GM12864 (cell line): ENCODE measurements around the gene RAP1GAP2.

Experiments used
- DNase-seq: peaks from one replicate; pipeline ENCODE4 v3.0.0-alpha.2; 2011; ENCODE audit warnings: low read depth
- H3K4me3 ChIP-seq: 2 replicates; pipeline ENCODE4 v1.5.1; 2011; ENCODE audit warnings: mild to moderate bottlenecking, low read depth, low read length, control low read depth
- TF ChIP-seq, protein P1 (sequence below): IDR thresholded peaks from 2 replicates; pipeline ENCODE4 v1.5.1; 2011; ENCODE audit warnings: low read depth, mild to moderate bottlenecking, moderate library complexity, low read length, control low read depth, inconsistent platforms; ENCODE audit errors: missing control alignments

Gene RAP1GAP2

DNA sequence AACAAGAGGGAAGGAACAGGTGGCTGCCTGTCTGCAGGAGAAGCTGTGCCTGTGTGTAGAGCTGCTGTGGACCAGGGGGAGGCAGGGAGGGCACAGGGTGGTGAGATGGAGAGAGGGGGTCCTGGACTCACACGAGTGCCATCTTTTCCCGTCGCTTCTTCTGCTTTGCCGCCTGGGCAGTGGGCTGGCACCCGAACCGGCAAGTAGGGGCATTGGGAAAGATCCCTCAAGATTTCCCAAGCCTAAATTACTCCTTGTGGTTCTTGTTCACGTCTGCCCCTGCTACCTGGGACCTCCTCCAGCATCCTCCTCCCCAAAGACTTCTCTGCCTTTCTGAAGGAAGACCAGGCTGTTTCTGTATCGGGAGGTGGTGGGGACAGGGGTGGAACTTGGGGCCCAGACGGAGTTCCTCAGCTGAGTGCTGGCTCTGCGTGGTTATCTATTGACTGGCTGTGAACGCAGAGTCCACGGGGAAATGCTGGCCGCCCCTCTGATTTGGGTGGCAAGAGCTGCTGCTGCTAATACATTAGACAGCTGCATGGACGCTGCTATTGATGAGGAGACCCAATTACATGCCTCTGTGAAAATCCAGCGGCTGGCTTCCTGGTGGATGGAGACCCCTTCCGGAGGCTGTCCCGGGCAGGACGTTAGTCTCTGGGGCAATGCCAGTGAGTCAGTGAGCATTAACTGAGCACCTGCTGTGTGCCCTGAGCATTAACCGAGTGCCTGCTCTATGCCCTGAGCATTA, 152.7 kb downstream of the RAP1GAP2 start:
- TF ChIP-seq, protein P1, sequence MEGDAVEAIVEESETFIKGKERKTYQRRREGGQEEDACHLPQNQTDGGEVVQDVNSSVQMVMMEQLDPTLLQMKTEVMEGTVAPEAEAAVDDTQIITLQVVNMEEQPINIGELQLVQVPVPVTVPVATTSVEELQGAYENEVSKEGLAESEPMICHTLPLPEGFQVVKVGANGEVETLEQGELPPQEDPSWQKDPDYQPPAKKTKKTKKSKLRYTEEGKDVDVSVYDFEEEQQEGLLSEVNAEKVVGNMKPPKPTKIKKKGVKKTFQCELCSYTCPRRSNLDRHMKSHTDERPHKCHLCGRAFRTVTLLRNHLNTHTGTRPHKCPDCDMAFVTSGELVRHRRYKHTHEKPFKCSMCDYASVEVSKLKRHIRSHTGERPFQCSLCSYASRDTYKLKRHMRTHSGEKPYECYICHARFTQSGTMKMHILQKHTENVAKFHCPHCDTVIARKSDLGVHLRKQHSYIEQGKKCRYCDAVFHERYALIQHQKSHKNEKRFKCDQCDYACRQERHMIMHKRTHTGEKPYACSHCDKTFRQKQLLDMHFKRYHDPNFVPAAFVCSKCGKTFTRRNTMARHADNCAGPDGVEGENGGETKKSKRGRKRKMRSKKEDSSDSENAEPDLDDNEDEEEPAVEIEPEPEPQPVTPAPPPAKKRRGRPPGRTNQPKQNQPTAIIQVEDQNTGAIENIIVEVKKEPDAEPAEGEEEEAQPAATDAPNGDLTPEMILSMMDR: no peak
- no peak for DNase-seq
- no peak overlapping the region for H3K4me3 ChIP-seq

DNA sequence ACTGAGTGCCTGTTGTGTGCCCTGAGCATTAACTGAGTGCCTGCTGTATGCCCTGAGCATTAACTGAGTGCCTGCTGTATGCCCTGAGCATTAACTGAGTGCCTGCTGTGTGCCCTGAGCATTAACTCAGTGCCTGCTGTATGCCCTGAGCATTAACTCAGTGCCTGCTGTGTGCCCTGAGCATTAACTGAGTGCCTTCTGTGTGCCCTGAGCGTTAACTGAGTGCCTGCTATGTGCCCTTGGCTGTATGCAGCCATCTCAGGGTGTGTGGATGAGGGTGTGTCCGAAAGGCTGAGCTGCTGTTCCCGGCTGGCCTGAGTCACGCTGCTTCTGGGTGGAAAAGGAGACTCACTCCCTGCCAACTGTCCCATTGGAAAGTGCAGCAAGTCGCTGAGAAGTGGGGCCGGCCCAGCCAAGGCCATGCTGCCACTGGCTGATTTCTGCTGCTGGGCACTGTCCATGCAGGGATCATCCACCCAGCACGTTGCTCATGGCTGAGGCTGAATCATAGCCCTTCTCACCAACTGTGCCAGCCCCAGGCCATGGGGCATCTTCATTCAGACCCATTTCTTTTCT, 153.3 kb downstream of the RAP1GAP2 start:
- no peak for DNase-seq
- H3K4me3 ChIP-seq: no peak overlapping the region
- TF ChIP-seq, protein P1: no peak

DNA sequence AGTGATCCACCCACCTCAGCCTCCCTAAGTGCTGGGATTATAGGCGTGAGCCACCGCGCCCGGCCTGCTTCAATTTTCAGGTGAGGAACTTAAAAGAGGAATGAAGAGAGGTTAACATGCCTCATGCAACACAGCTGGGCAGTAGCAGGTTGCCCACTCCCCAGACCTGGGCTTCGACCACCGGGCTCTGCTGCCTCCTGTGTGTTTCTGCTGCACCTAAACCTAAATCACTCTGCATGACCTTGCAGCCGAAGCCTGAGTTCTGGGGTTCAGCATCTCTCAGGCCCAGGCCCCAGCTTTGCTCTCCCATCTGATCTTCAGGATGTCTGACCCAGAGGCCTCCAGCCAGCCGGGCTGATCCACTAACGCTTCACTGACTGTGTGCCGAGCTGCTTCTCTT, 154.6 kb downstream of the RAP1GAP2 start:
- DNase-seq: no peak
- H3K4me3 ChIP-seq: no peak overlapping the region
- TF ChIP-seq, protein P1: no peak

DNA sequence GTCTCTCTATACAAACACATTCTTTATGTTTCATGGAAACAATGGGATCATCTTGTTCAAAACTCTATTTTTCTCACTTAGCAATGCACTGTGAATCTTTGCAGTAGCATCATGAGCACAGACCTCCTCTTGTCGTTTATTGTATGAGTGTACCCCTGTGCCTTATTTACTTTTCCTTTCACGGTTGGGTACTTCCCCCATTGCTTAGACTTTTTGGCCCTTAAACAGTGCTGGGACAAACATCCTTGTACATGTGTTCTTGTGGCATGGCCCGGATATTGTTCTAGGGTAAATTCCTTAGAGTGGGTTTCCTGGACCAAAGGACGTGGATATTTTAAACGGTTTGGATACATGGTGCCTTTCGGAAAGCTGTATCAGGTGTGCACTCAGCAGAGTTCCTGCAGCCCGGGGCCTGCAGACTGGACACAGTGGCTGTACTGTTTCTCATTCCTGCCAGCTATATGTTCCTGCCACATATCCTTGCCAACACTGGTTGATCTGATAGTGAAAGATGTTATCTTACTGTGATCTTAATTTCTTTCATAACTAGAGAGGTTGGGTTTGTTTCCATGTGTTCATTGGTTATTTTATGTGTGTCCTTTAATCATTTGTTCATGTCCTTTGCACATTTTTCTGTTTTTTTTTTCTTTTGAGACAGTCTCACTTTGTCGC, 156.1 kb downstream of the RAP1GAP2 start:
- no peak for DNase-seq
- TF ChIP-seq, protein P1: no peak
- no peak overlapping the region for H3K4me3 ChIP-seq

DNA sequence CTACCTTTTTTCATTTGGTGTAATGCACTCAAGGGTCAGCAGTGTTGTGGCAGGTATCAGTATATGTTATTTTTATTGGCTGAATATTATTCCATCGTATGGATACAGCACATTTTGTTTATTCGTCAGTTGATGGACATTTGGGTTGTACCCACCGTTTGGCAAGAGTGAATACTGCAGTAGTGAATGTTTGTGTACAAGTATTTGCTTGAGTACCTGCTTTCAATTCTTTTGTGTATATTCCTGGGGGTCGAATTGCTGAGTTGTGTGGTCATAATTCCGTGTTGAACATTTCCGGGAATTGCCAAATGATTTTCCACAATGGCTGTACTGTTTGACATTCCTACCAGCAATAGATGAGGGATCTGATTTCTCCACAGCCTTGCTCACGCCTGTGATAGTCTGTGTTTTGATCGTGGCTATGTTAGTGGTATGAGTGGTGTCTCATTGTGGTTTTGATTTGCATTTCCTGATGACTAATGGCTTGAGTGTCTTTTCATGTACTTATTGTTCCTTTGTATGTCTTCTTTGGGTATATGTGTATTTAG, 158.7 kb downstream of the RAP1GAP2 start:
- H3K4me3 ChIP-seq: no peak overlapping the region
- TF ChIP-seq, protein P1: no peak
- no peak for DNase-seq

DNA sequence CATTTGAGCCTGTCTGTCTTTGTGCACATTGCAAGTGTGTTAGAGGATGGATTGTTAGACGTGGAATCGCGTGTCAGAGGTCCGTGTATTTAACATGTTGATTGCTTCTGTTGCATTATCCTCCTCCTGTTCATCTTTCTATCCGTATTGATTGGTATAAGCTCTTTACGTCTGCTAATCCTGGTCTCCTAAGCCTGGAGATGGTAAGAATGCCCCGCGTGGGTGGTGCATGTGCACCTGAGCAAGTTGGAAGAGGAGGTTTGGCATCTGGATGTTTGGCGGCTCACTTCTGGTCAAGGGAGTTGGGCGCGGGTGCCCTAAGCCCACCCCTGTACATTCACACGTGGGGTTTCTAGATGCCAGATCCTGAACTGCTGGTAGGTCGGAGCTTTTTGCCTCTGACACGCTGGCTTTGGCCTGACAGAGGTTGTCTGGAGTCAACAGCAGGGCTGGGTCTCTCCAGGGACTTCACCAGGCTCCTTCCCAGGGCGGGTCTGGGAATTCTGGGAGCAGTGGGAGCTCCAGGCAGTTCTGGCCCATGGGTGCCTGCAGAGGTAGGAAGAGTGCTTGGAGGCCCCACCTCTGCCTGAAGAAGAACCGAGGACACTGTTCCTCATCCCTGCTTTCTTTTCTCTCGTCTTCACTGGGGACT, 159.8 kb downstream of the RAP1GAP2 start:
- H3K4me3 ChIP-seq: no peak overlapping the region
- DNase-seq: no peak
- TF ChIP-seq, protein P1: no peak
